NCI-H1436 (cell line): Measurements from ENCODE around the gene OLFML1.

Experiments
- DNase-seq: peaks from one replicate; lab custom pipeline; 2025; lab: John Stamatoyannopoulos, UW

OLFML1 gene

GRCh38 chr11:7480113-7480512, 5.2 kb upstream of the OLFML1 start:
- no peak for DNase-seq

- DNase-seq, result no peak
Measured at GRCh38 chr11:7484131-7484530, 1.2 kb upstream of the OLFML1 start.

DNA sequence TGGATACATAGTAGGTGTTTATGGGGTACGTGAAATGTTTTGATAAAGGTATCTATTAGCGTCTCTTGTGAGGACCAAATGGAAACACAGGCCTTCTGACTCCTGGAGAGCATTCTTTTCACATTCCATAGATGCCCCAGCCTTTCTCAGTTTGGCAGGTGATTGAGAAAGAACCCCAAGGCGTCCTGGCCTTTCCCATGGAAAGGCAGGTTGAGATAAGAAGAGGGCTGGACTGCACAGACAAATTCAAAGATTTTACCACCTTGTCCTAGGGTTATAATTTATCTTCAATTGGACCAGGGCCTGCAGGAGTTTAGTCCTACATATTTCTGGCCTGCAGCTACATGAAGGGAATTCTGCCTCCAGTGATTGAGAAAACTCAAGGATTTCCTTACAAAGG, 661 bp upstream of the OLFML1 start:
- no peak for DNase-seq

- DNase-seq, result no peak
Measured at GRCh38 chr11:7486098-7486780, 933 bp downstream of the OLFML1 start.

DNA sequence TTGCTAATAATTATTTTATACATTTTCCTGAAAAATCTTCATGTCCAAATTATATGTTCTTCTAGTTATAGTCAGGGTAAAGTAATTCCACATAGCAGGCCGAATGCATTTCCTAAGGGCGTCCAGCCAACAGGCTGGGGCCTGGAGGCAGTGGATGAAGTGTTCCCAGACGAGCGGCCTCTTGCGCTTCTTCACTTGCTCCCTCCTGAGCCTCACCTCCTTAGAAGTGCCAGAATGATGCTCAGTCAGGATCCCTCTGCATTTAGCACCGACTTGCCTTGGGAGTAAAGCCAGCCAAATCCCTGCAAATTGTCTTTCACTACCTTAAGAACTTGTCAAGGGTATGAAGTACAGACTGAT, 1.5 kb downstream of the OLFML1 start:
- no peak for DNase-seq

DNA sequence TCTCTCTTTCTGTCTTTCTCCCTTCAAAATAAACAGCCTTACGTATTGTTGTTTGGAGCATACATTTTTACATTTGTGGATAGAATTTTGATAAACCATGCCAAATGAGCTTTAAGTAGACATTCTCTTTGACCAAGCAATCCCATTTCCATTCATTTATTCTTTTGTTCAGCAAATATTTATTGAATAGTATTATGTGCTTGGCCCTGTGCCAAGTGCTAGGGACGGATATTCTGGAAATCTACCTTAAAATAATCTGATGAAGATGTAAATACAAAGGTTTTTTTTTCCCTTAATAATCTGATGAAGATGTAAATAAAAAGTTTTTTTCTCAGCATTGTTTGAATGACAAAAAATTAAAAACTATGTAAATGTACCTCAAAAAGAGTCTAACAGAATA, 2.1 kb downstream of the OLFML1 start:
- no peak for DNase-seq

DNA sequence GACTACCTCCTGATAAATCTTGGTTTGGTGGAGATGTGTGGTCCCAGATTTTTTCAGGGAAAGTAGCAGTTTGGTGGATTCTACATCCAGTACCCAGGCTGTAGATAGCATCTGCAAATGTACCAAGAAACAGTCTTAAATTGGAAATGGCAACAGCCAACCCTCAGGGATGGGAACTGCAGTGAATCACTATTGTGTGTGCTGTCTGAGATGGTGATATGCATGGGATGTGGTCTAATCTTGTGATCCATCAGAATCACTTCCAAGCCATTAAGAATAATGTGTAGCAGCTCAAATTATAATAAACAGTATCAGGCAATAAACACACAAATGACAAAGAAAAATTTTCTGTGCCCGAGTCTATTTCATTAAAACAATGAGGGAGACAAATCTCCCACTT, 3.4 kb downstream of the OLFML1 start:
- DNase-seq, result no peak

DNA sequence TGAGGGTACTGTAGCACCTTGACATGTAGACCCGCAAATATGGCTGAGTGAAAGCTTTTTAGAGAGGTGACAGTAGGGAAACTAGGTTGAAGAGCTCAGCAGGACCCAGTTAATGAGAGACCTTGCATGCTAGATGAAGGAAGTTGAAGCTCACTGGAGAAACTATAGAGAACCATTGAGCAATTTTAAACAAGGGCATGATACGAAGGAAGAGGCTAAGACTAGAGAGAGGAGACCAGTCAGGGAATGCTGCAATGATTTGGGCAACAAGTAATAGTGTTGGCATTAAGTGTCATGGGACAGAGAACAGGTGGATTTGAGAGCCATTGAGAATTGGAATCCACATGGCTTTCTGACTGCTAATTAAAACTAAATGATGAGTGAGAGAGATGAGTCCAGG, 4.1 kb downstream of the OLFML1 start:
- DNase-seq, result no peak

- DNase-seq, result no peak
Measured at GRCh38 chr11:7490054-7490453, 4.7 kb downstream of the OLFML1 start.

DNA sequence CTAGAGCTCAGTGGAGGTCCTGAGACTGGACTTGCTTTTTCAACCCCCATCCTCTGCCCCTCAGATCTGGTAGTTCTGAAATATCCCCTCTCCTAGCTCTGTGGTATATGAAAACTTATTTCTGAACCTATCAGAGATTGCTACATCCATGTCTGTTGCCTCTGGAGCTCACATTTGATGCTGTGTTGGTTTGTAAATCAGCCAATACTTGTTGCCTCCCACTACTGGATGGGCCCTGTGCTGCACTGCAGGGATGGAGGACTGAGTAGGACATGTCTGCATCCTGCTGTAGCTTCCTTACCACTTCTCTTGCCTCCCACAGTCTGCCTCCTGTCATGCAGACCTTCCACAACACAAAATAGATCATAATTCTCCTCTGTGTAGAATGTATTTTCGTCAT, 5.2 kb downstream of the OLFML1 start:
- DNase-seq, result no peak

DNA sequence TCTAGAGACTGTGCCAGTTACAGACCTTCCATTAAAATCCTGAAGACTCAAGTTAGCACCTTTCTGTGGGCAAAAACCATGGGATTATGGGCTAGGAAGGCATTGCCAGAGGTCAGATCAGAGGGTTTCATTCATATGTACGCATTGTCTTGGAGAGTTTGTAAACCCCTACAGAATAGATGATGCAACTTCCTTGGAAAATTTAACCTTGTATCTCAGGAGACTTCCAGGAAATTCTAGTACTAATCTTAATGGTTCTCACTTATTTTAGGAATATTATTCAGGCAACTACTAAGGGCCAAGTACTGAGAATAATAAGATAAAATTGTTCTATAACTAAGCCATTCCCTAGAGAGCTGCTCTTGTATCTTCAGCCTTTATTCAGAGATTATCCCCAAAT, 6.9 kb downstream of the OLFML1 start:
- DNase-seq, result no peak

GRCh38 chr11:7493670-7494069, 8.4 kb downstream of the OLFML1 start:
- DNase-seq, result no peak

- DNase-seq, result no peak
Measured at GRCh38 chr11:7494086-7494745, 8.9 kb downstream of the OLFML1 start.

GRCh38 chr11:7495882-7496551, 10.7 kb downstream of the OLFML1 start:
- DNase-seq, result no peak

DNA sequence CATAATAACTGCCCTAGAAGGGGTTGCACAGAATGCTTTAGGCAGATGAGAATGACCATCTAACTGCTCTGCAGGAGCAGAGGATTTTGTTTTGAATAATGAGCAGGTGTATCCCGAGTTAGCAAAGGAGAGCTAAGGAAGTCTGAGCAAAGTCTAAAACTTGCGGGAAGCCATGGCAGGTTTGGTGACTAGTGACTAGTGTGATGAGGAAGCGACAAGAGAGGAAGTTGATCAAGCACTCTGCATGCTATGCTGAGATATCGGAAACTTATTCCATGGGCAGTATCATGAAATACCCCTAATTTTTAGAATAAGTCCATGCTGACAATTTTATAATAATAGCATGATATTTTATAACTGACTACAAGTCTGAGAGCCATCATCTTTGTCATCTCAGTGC, 12.9 kb downstream of the OLFML1 start:
- no peak for DNase-seq

- no peak for DNase-seq
Measured at GRCh38 chr11:7499081-7499480, 13.8 kb downstream of the OLFML1 start.

- DNase-seq, result no peak
Measured at GRCh38 chr11:7500251-7500650, 14.9 kb downstream of the OLFML1 start.

GRCh38 chr11:7501251-7501650, 15.9 kb downstream of the OLFML1 start:
- no peak for DNase-seq

GRCh38 chr11:7501894-7502293, 16.6 kb downstream of the OLFML1 start:
- no peak for DNase-seq

- no peak for DNase-seq
Measured at GRCh38 chr11:7506243-7506642, 20.9 kb downstream of the OLFML1 start.

GRCh38 chr11:7508087-7508486, 22.8 kb downstream of the OLFML1 start:
- no peak for DNase-seq

DNA sequence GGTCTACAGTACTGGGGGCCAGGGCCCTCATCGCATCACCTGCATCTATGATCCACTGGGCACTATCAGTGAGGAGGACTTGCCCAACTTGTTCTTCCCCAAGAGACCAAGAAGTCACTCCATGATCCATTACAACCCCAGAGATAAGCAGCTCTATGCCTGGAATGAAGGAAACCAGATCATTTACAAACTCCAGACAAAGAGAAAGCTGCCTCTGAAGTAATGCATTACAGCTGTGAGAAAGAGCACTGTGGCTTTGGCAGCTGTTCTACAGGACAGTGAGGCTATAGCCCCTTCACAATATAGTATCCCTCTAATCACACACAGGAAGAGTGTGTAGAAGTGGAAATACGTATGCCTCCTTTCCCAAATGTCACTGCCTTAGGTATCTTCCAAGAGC, 24.7 kb downstream of the OLFML1 start:
- no peak for DNase-seq

DNA sequence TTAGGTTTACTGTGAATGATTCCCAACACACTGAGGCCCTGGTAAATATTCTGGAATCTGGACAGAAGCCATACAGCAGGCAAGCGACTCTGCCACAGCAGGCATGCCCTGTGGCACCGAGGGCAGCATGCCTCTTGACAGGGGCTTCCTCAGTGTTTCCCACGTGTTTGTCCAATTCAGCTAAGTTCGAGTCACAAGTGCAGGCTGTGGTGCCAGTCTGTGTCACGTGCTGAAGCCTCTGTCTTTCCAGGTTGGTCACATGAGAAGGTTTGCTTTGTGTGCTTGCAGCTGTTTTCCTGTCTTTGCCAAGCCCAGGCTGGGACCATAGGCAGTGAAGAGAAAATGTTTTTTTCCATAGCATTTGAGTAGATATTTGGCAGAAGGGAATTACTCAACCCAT, 26.1 kb downstream of the OLFML1 start:
- no peak for DNase-seq
